ENCODE data around the gene DUSP22. TPM values are rescaled to one million over a fixed set of nuclear protein-coding genes. Genes with fewer than 3 reads are reported as not detected.

Gene DUSP22
- total and polyA plus RNA-seq, 2 experiments from 2014 or later = 24.2 to 26.3 TPM

DNA sequence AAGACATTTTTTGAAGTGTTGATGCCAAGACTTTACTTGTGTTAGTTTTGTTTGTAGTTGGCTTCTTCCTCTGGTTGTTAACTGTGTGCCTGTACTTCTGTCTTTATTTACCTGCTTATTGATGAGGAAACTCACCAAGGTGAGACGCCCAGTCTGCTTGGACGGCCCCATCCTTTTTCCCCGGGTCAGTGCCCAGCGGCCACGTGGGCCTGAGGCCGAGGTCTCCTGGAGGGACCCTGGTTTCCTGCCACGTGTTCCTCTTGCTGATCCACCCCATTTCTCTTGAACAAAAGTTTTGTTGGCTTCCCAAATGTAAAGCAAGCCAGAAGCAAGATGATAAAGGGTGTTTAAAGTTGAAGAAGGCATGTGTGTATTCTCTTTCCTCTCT, 24.8 kb downstream of the DUSP22 start:
- Histone ChIP-seq H3K27me3 (no peaks in the 10 kb centered on the region), H3K4me3 (no peak overlapping the region), H3K9me2 (replicated peaks; ENCODE audit: insufficient read depth) (no peaks in the 10 kb centered on the region), H3K4me2 (no peak overlapping the region), H4K20me1 (ENCODE audit: insufficient read depth, poor library complexity, severe bottlenecking) (no peaks in the 10 kb centered on the region), H2AFZ (no peak overlapping the region), H3K4me1 (ENCODE audit: insufficient read depth) (no peaks in the 10 kb centered on the region), H3K27ac (no peak overlapping the region), H3K9me3 (ENCODE audit: low read depth) (no peaks in the 10 kb centered on the region), H3K79me2 (peaks cover 3% of the 10 kb centered on the region), H3K36me3 (replicated peaks; ENCODE audit: insufficient read depth, low read depth) (no peaks in the 10 kb centered on the region)
- whole genome bisulfite sequencing (ENCODE audit: low lambda C conversion rate, missing lambda C conversion rate) = 75% methylated on average over 7 of the region's 7 CpGs
- DNase-seq (ENCODE audit: low spot score) = no peak
- TF ChIP-seq, protein P1, sequence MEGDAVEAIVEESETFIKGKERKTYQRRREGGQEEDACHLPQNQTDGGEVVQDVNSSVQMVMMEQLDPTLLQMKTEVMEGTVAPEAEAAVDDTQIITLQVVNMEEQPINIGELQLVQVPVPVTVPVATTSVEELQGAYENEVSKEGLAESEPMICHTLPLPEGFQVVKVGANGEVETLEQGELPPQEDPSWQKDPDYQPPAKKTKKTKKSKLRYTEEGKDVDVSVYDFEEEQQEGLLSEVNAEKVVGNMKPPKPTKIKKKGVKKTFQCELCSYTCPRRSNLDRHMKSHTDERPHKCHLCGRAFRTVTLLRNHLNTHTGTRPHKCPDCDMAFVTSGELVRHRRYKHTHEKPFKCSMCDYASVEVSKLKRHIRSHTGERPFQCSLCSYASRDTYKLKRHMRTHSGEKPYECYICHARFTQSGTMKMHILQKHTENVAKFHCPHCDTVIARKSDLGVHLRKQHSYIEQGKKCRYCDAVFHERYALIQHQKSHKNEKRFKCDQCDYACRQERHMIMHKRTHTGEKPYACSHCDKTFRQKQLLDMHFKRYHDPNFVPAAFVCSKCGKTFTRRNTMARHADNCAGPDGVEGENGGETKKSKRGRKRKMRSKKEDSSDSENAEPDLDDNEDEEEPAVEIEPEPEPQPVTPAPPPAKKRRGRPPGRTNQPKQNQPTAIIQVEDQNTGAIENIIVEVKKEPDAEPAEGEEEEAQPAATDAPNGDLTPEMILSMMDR (IDR thresholded peaks at IDR 0.05; ENCODE audit: poor library complexity) = no peak
- TF ChIP-seq EZH2phosphoT487 (IDR thresholded peaks at IDR 0.05; ENCODE audit: low read depth, severe bottlenecking, unreplicated experiment) (no peak), EZH2 (IDR thresholded peaks at IDR 0.05; ENCODE audit: borderline replicate concordance) (no peak)

DNA sequence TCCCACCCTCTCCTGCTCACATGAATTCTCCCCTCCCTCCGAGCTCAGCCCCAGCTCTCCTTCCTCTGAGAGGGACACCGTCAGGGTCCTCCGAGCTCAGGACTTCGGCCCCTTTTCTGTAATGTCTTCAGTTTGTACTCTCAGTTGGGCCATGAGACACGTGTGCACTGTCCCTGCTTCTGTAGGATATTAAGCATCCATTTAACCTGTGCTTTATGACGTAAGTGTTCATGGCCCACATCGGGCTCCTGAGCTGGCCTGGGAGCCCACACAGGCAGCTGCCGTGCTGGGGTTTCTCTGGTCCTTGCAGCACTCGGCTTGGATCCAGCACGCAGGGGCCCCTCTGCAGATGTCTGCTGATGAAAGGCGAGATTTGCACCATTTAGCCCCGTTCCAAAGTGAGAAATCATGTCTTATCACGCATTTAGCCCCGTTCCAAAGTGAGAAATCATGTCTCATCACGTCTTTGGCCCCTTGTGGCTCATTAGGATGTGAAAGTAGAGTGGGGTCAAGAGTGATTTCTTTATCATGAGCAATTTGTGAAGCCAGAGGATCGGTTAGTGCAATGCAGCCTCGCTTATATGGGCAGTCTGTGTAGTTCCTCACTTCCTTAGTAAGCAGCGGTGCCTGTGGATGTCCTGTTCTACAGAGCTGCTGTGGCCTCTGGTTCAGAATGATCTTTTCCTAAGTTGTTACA, 25.3 kb downstream of the DUSP22 start:
- no peak for TF ChIP-seq EZH2 (IDR thresholded peaks at IDR 0.05; ENCODE audit: borderline replicate concordance)
- TF ChIP-seq, protein P1 (IDR thresholded peaks at IDR 0.05; ENCODE audit: poor library complexity) = no peak
- TF ChIP-seq EZH2phosphoT487 (IDR thresholded peaks at IDR 0.05; ENCODE audit: low read depth, severe bottlenecking, unreplicated experiment) = no peak
- Histone ChIP-seq H3K4me2 (no peak overlapping the region), H3K79me2 (peaks cover 3% of the 10 kb centered on the region), H3K27me3 (no peaks in the 10 kb centered on the region), H2AFZ (no peak overlapping the region), H4K20me1 (ENCODE audit: insufficient read depth, poor library complexity, severe bottlenecking) (no peaks in the 10 kb centered on the region), H3K27ac (no peak overlapping the region), H3K9me3 (ENCODE audit: low read depth) (no peaks in the 10 kb centered on the region), H3K36me3 (replicated peaks; ENCODE audit: insufficient read depth, low read depth) (no peaks in the 10 kb centered on the region), H3K9me2 (replicated peaks; ENCODE audit: insufficient read depth) (no peaks in the 10 kb centered on the region), H3K4me3 (no peak overlapping the region), H3K4me1 (ENCODE audit: insufficient read depth) (no peaks in the 10 kb centered on the region)
- DNase-seq (ENCODE audit: low spot score) = no peak
- 69% methylated on average over 18 of the region's 18 CpGs for WGBS (ENCODE audit: low lambda C conversion rate, missing lambda C conversion rate)

GRCh38 chr6:318243-318890, 26.1 kb downstream of the DUSP22 start:
- H3K4me1 ChIP-seq (ENCODE audit: insufficient read depth) = no peaks in the 10 kb centered on the region
- no peak for DNase-seq (ENCODE audit: low spot score)
- WGBS (ENCODE audit: low lambda C conversion rate, missing lambda C conversion rate) = 76% methylated on average over 4 of the region's 4 CpGs
- H3K4me3 ChIP-seq = no peak overlapping the region
- no peaks in the 10 kb centered on the region for H3K27me3 ChIP-seq
- H3K4me2 ChIP-seq = no peak overlapping the region
- H3K9me2 ChIP-seq (replicated peaks; ENCODE audit: insufficient read depth) = no peaks in the 10 kb centered on the region
- H3K79me2 ChIP-seq = peaks cover 3% of the 10 kb centered on the region
- H2AFZ ChIP-seq = no peak overlapping the region
- H3K9me3 ChIP-seq (ENCODE audit: low read depth) = no peaks in the 10 kb centered on the region
- TF ChIP-seq, protein P1 (IDR thresholded peaks at IDR 0.05; ENCODE audit: poor library complexity) = no peak
- no peak for TF ChIP-seq EZH2 (IDR thresholded peaks at IDR 0.05; ENCODE audit: borderline replicate concordance)
- TF ChIP-seq EZH2phosphoT487 (IDR thresholded peaks at IDR 0.05; ENCODE audit: low read depth, severe bottlenecking, unreplicated experiment) = no peak
- H3K36me3 ChIP-seq (replicated peaks; ENCODE audit: insufficient read depth, low read depth) = no peaks in the 10 kb centered on the region
- H3K27ac ChIP-seq = no peak overlapping the region
- H4K20me1 ChIP-seq (ENCODE audit: insufficient read depth, poor library complexity, severe bottlenecking) = no peaks in the 10 kb centered on the region

All from hepatocyte (in vitro differentiated cells).